ENCODE data around the gene TMEM167A.
"Not testable (repeated sequence)": the region's sequence is repeated elsewhere in the genome, so short reads cannot be mapped to it uniquely, and the experiment has no call there.

TMEM167A gene

DNA sequence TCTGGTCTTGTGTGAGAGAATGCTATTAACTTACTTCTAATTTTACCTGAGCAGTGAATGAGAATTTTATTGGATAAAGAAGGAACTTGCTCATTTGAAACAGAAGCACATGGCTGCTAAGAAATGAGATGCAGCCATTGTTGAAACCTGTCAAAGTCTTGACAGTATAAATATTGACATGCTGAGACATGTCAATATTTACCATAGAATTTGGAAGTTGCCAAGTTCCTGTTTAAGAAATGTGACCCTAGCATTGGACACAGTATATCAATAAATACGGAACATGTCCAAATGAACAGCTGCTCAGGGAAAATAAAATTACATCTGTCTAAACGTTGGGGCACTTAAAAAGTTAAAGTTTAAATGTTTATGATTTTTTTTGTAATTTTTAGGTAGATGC, 7.9 kb upstream of the TMEM167A start:
- no peak for DNase-seq

- no peak for DNase-seq
Measured at GRCh38 chr5:83084336-83084735, 7.1 kb upstream of the TMEM167A start.

GRCh38 chr5:83082750-83083149, 5.6 kb upstream of the TMEM167A start:
- no peak for DNase-seq

- no peak for DNase-seq
Measured at GRCh38 chr5:83077662-83078261, 568 bp upstream of the TMEM167A start.

- no peak for DNase-seq
Measured at GRCh38 chr5:83072966-83073365, 4.2 kb downstream of the TMEM167A start.

DNA sequence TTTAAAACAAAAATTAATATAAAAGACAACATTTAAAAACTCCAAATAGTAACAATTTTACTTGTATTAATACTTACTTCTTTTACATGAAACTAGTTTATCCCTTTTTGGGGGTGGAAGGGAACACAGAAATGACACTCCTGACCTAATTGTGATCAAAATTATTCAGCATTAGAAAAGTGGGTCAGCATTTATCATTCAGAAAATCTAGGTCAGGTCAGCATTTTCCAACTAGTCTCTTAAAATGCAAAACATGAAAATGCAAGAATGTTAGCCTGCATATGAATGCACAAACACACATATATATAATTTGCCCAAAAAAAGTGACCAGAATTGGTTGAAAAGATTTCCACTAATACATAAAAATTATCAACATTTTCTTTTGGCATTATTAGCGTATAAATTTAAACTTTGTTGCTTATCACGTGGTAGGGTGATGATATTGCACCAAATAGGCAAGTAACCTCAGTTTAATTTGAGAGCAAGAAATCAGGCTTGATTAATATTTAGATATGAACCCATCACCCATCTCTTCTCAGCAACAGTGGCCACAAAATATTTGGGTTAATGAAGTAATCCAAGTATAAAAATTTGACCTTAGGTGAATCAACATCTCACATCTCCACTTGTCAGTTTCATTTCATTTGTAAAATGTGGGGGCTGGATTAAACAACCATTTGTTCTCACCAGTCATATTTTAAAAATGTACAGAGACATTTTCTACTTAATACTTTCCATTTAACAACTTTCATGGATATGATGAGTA, 5.7 kb downstream of the TMEM167A start:
- no peak for DNase-seq

DNA sequence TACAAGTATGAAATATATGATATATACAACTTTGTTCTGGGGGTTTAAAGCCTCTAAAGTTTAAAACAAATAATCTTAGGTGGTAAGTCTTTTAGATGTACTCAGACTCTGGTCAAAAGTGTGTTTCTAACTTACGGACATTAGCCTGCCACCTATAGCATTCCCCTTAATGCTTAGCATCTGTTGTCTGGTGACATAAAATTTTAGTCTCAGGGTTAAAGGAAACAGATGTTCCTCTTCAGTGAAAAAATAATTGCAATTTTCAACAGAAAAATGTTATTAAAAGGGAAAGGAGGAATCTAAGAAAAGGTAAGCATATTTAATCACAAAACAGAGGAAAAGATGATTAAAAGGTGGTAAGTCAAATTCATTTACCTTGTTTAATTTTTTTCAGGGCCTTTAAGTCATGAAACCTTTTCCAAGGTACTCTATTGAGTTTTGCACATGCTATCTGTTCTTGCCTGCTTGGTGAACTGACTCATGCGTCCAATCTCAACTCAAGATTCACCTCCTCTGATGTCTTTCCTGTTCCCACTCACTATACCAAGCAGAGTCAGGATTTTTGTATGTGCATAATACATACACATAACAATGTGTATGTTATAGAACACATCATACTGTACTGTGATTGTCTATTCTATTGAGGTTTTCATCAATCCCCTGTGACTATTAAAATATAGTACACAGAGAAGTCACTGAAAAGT, 7.9 kb downstream of the TMEM167A start:
- no peak for DNase-seq

- not testable (repeated sequence) for DNase-seq
Measured at GRCh38 chr5:83067377-83067776, 9.8 kb downstream of the TMEM167A start.

DNA sequence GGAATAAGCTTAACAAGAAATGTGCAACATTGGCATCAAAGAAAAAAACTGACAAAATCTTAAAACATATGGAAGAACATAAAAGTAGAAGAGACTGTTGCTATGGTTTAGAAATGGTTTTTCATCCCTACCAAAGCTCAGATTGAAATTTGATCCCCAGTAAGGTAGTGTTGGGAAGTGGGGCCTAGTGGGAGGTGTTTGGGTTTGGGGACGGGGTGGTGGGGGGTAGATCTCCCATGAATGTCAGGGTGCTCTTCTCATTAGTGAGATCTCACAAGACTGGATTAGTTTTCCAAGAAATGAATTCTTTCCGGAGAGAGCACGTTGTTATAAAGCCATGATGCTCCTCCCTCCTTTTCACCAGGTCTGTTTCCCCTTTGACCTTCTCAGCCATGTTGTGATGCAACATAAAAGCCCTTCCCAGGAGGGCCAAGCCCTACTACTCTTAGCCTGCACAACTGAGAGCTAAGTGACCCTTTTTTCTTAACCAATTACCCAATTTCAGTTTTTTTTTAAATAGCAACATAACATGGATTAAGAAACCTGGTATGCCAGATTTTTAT, 10.6 kb downstream of the TMEM167A start:
- DNase-seq, result no peak

- no peak for DNase-seq
Measured at GRCh38 chr5:83059341-83059740, 17.9 kb downstream of the TMEM167A start.

- no peak for DNase-seq
Measured at GRCh38 chr5:83058726-83059125, 18.5 kb downstream of the TMEM167A start.

DNA sequence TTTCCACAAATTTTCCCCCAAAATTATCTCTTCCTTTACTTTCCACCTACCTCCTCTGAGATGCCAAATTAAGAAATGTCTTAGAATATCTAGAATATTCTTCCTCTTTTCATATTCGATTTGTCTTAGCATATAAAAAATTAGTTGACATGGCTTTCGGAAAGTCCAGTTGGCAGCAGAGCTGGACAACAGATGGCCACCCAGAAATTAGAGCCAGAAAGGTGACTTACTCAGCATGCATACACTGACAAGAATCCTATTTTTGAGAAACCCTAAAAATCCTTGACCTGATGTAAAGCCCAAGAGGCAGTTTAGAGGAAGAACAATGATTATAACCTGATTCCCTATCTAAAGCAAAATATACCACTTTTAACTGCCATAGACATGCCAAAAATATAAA, 22.0 kb downstream of the TMEM167A start:
- DNase-seq, result no peak

DNA sequence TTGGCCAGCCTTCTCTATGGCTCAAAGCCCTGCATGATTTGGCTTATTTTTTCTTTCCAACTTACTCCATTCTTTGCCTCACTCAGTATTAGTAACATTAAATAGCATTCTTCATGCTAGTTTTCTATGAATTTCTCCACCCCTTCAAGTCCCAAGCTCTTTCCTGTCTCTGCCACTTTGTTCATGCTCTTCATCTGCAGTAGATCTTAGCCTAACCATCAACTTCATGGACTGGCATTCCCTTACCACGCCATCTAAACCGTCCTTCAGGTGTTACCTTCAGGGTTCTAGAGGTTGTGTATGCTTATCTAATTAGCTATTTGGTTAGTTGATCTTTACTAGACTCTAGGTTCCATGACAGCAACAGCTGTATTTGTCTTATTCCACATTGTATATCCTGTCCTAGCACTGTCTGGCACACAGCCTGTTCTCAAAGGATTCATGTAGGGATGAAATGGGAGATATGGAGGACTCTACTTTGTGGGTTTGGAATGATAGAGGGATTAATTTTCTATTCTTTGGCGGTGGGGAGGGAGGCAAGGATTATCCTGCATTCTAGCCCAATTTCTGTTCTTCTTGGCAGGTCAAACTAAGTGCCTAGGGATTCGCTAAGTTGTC, 26.4 kb downstream of the TMEM167A start:
- DNase-seq, result no peak

- DNase-seq, result no peak
Measured at GRCh38 chr5:83049370-83049885, 27.8 kb downstream of the TMEM167A start.

DNA sequence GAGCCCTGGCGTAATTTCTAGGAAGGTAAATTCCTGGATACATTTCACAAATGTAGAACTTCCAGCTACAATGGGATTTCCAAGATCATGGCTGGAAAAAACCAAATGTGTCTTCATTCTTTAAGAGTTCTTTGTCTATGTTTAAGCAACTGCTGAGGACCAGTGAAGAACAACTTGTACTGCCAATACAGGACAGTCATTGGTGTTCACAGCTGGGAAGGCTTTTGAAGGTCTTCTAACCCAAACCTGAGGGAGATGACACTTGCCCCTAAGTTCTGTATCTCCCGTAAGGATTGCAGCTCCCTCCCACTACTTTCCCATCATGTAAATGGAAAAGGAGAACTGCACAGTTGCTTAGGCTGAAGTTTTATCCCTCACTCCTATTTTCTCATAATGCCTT, 28.4 kb downstream of the TMEM167A start:
- DNase-seq, result no peak

GRCh38 chr5:83048277-83048676, 28.9 kb downstream of the TMEM167A start:
- DNase-seq, result no peak

DNA sequence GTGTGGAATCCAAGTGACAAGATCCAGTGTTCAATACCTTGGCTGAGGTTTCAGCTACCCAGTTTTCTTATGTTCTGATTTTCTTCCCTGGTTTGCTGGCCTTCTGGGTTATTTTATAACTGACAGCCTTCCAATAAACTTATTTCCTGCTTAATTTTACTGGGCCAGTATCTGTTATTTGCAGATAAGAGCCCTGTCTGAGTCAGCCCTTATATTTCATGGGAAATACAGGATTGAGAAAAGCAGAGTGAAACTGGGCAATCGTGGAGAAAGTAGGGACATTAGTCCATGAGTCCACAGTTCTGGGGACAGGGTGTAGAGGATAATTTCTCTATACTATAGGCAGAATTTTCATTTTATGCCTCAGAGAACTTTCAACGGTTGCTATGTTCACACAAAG, 32.3 kb downstream of the TMEM167A start:
- DNase-seq, result no peak

DNA sequence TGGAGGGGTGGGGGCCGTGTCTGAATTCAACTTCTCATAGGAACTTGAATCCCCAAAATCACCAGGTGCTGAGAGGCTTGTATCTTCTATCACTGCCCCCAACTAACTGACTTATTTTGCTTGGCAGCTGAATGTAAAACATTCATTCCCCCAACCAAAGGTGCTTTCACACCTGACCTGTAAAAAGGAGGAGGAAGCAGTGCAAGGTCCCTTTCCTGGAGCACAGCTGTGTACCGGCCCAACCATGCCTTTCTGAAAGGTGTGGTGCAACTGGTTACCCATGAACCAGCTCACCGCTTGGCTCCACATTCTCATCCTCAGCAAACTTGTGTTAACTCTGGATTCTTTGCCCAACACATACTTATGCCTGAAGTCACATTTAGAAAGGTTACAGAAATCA, 34.7 kb downstream of the TMEM167A start:
- DNase-seq, result no peak

DNA sequence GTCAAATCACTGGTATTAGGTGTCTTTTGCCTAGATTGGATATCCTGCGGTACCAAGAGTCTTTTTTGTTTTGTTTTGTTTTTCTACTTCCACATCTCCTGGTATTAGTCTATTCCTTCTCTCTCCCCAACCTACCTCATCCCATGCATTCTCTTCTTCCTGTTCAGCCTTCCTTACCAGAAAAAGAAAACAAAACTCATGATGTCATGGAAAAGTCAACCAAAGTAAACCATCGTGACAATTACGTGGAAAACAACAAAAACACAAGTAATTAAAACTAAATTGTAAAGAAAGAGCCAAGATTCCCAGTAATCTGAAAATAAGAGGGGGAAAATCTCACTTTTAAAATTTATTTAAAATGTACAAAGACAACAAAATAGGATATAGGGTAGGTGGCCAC, 38.3 kb downstream of the TMEM167A start:
- no peak for DNase-seq

- no peak for DNase-seq
Measured at GRCh38 chr5:83036991-83037575, 40.1 kb downstream of the TMEM167A start.

DNA sequence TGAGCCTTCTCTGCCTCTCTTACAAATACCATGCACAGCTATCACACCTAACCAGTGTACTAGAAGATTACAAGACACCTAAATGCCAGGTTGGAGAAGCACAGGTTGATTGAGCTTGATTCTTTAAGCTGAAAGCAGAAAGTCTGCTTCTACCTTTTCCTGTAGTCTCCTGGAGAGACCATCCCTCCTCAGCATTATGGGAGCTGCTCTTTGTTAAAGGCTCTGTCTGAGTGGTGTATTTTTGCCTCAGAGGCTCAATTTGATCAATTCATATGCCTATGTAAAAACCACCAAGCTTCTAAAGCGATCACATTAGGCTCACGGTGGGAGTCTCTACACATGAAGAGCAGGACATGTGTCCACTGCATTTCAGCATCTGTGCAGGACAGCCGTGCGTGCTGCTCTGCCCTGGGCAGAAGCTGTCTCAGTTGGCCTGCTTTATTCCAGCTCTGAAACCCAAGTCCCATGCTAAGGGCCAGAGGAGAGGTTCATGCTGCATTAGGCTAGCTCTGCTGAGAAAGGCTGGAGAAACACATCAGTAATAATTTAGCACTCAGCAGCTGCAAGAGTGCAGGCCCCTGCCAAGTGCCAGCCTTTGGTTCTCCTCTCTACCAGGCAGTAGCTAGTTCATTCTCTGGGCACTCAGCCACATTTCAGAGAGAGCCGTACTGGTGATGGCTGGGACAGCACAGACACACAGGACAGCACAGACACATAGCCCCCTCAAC, 41.7 kb downstream of the TMEM167A start:
- no peak for DNase-seq

All from T-helper 9 cell (primary cell).